ENCODE results near the gene TMIGD3.
A peak's percentile ranks its signal among the peaks of the same experiment; 100 is the strongest.

Gene TMIGD3

DNA sequence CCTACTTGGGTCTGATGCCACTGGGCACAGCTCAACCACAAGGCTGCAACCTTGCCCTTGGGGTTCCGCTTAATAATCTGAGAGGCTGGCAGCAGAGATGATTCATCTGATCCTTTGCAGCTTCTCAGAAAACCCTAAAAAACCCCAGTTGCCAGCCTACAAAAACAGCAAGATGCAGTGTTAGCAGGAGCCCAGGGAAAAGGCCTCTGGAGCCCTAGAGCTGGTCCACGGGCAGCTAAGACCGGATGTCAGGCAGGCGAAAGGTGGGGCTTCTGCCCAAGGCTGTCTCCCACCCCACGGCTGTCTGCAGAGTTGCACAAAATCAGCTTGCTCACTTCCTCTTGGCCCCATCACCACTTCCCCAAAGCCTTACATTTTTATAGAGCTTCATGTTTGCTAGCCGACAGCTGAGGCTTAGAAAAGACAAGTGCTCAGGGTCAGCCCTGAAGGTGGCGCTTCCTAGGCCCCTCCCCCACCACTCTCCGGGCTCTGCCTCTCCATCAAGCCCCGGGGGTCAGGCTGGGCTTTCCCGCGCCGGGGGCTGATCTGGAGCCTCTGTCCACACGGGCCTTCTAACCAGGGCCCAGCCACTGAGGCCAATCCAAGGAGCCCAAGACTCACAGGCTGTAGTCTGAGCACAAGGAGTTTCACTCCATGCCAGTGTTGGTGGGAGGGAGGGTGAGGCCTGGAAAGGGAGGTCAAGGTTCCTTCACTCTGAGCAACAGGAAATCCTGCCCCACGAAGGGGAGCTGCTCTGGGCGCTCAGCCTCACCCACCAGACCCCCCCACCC is 4.2 kb upstream of the TMIGD3 start:
- DNase-seq, result peak; percentile 57 to 58

DNA sequence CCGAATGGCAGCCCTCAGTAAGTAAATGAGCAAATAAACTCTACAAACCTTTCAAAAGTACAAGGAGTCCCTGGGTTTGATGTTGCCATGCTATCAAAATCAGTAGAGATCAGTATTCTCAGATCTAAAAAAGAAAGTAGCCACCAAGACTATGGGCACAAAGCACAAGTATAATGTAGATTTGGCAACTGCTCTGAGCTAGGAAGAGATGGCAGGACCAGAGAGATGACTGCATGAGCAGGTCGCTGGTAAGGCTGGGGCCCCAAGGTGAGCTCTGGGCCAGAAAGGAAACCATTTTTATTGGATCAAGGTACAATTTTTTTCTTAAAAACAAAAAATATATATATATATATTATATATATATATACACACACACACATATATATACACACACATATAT is 3.1 kb upstream of the TMIGD3 start:
- no peak for DNase-seq

DNA sequence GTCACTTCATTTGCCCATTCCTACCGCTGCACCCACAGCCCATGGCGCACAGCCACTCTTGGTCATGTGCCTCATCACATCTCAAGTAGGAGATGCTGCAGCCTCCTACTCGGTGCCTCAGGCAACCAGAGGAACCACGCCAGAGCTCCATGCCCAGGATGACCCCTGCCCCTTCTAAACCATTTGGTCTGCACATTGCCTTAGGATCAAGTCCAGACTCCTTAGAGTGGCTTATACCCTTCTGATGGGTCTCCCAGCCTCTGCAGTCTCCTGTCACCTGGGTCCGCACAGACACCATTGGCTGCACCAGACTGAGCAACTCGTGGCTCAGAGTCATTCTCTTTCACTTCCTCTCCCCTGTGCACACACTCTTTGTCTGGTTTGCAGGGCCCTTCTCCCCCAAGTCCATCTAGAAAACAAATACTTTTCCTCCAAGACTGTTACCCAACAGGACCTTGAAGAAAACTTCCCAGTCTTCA is 2.2 kb upstream of the TMIGD3 start:
- no peak for DNase-seq

DNA sequence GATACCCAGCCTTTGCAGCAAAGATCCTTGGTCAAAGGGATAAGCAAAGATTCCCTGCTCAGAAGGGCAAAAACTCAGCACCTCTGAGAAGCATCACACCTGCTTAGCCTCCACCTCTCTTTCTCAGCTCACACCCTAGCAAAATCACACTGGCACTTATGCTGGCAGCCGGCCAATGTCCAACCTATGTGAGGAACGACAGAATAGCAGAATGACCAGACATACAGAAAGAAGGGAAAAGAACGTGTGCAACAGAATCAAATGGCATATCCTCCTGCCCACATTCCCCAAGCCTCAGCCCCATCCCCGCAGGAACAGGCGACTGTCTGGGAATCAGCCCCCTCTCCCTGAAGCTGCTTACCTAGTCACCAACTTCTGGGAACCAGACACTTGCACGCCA is 664 bp upstream of the TMIGD3 start:
- no peak for DNase-seq

DNA sequence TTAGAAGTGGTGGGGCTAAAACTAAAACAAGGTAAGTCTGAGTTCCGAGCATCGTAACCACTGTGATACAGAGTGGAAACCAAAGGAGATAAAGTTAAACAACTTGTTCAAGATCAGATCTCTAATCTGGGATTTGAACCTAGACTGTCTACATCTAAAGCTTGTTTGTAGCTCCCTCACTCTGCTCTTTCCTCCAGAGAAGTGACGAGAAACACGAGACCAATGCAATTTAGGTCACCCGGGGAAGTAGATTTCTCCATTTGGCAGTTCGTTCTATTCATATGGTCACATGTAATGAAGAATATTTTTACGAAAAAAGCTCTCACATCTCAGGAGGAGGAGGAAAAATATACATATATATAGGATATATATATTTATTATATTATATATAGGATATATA is 1.8 kb downstream of the TMIGD3 start:
- no peak for DNase-seq

DNA sequence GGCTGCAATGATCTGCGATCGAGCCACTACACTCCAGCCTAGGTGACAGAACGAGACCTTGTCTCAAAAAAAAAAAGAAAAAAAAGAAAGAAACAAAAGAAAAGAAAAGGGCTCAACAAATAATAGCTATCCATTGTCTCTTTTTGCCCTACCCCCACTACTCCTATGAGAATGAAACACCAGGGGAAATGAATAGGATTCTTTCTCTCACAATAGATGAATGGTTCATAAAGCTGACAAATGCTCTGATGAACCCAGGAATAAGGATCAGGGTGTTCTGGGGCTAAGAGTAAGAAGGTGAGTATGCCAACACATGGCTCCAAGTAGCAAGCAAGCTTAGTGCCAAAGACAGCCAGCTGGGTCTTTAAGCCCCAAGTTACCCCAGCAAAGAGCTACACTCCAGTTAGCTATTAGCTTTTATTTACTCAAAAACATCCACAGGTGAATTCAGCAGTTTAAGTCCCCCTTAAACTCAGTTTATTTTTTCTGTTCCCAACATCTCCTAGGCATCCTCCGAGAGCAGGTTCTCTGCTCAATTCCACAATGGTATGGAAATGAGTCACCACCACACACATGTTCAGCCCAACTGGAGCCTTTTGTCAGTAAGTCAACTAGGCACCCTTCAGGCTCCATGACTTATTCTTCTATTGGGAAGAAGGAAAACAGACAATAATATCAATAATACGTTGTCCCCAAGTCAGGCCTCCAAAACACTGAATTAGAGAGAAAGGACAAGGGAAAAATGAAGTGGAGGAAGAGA is 4.2 kb downstream of the TMIGD3 start:
- no peak for DNase-seq

DNA sequence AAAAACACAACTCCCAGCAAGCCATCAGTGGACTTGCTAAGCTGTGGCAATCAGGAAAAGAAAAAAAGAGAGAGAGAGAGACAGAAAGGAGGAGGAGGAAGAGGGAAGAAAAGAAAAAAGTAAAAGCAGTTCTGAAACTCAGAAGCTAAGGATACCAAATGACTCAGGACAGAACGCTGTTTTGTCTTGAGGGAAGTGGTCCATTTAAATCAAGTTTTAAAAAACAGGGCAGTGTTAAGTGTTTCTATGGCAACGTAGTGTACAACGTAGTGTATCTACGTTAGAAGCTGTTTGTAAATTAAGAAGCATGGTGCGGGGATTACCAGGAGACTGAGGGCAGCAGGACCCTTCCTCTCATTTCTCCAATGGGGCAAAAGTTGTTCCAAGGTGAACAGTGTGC is 5.8 kb downstream of the TMIGD3 start:
- DNase-seq, result no peak

DNA sequence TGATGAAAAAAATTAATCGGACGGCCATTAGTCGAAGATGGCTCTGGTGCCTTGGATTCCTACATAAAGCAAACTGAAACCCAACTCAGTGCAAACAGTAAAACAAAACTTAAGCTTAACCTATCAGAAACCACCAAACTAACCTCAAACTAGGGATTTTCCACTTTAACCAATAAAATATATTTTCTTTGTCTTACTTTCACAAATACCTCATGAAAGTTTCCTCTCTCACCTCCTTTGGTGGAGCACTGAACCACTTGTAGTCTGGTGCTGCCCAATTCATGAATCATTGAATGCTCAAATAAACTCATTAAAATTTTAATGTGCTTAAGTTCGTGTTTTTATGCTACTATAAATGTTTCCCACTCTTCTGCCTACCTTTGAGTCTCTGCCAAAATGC is 7.0 kb downstream of the TMIGD3 start:
- DNase-seq, result no peak

DNA sequence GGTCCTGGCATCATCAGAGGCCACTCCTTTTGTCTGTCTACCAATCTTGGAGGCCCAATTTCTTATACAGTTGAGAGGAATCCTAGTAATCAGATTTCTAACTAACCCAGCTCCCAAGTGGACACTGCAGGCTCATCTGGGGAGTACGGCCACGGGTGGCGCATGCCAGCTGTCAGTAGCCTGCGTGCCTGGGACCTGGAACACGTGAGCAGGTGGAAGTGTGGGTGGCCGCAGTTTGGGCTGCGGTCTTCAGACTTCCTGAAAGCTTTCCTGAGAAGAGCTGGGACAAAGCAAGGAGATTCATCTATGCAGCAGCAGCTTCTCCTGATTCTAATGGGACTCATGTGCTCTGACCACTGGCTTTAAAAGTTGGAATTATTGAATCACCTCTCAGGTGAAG is 12.4 kb downstream of the TMIGD3 start:
- DNase-seq, result no peak

DNA sequence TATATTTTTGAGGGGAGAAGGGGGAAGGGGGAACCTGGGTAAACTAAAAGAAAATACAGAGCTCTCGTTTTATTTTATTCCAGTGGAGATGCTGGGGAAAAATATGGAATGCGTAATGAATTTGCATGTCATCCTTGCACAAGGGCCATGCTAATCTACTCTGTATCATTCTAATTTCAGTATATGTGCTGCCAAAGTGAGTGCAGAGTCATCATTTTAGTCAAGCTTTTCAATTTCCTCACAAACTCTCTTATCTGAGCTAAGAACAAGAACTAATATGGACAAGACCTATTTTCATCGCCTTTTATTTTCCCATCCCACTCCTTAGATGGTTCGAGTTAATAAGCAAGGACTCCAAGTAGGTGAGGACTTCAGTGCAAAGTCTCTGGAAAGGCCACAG is 13.2 kb downstream of the TMIGD3 start:
- DNase-seq, result no peak

DNA sequence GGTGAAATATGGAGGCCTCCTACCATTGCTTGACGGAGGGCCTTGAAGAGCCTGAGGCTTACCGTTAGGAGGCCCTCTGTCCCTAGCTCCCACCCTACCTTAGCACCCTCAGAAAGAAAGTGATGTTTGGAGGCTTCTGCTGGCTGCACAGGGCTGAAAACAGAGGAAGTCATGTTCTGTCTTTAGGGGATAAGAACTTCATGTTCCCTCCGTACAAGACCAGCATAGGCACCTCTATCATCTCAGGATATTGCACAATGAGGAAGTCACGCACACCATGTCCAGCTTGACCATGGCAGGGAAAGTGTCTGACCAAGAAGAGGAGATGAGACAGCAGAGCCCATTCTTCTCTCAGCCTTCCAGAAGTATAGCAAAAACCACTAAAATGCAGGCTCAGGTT is 13.8 kb downstream of the TMIGD3 start:
- DNase-seq, result no peak

DNA sequence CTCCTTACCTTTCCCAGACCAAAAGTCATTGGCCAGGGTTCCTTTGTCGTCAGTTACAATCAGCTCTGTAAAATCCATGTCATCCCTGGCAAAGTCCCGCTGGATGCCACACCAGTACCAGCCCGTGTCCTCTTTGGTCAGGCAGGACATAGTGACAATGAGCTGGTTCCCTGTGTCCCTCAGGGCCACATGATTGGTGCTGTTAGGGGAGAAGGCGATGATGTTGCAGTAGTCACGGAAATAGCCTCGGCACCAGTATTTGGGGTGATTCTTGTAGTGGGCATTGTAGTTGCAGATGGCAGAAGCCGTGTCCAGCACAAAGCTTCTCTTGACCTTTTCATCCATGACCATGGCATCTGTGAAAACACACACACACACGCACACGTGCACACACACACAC is 14.8 kb downstream of the TMIGD3 start:
- DNase-seq, result no peak

DNA sequence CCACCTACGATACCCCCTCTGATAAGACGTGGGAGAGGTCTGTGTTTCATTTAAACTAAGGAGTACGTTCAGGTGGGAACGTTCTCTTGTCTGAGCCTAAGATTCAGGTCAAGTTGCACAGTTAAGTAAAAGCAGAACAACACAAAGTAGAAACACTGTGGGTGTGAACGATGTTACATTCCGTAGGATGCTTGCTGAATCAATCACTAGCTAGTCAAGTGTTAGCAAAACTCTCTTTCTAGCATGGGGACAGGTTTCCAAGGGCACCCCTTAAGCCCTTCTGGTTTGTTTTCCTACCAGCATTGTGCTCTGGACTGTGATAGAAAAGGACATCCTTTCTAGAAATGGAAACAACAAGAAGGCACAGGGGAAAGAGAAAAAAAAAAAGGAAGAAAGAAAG is 16.3 kb downstream of the TMIGD3 start:
- DNase-seq, result no peak

DNA sequence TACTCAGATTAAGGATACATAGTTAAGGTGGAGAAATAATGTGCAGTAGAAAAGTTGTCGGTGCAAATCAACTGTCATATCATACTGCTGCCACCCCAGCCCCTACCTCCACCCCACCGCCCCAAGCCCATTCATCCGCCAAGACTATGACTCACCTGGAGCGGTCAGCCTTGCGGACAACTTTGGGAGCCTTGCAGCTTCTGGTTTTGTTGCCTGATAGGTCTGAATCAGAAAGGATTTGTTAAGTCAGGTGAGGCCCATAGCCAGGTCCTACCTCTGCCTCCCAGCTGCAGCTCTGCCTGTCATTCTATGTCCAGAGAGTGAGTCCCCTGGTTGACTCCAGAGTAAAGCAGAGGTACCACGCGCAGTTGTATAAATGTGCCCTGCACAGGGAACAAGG is 17.0 kb downstream of the TMIGD3 start:
- DNase-seq, result no peak

DNA sequence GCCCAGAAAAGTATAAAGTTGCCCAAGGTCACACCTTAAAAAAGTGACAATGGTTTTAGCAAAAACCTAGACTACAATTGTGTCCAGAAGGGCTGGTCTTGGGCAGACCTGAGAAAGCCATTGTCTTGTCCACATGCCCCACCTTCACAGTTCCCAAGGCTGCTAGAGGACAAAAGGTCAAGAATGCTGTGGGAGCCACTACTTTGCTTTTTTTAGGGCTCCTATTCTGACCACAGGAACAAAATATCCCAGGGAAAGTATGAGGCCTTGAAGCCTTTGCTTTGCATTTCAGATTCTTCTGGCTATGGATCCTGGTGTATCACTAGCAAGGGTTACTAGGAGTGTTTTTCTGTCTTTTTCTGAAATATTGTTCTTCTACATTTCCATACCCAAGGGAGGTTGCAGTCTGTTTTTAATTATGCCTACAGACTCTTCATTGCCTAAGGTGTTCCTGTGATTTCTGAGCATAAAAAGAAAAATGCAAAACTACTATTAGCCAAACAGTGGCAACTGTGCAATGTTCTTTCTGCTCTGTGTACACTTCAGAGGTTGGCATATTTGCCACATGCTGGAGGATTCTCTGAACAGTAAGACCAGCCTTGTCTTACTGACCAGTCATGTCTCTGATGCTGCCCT is 18.9 kb downstream of the TMIGD3 start:
- DNase-seq, result no peak

DNA sequence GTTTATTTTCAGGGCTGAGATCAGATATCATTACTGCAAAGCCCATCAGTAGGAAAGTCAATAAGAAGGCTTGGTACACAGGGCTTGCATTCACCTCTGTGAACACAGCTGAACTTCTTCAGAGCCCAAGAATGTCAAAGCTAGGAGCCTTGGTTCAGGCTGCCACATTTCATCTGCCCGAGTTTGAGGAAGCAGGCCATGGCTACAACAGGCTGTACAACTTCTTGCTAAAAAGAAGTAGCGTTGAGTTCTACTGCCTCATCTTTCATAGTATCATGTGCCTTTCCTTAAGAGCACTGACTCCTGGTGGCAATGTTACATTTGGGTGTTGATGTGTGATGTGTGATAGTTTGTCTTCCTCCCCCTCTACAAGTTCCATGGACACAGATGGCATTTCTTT is 19.6 kb downstream of the TMIGD3 start:
- DNase-seq, result no peak

DNA sequence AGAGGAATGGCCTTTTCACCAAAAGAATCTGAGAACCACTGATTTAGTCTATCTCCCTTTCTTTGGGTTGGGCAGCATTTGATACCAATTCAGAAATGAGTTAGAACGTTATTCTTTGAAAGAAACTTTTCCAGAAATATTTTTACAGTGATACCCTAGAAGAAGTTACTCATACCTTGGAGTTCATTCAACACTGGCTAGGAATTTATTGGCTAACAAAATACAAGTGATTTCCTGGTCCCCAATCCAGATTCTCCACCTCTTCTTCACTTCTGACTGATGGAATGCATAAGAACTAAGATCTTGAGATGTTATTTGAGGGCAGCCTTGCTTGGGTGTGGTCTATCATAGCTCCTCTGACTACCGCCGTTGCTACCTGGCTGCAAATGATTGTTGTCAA is 20.3 kb downstream of the TMIGD3 start:
- DNase-seq, result no peak

DNA sequence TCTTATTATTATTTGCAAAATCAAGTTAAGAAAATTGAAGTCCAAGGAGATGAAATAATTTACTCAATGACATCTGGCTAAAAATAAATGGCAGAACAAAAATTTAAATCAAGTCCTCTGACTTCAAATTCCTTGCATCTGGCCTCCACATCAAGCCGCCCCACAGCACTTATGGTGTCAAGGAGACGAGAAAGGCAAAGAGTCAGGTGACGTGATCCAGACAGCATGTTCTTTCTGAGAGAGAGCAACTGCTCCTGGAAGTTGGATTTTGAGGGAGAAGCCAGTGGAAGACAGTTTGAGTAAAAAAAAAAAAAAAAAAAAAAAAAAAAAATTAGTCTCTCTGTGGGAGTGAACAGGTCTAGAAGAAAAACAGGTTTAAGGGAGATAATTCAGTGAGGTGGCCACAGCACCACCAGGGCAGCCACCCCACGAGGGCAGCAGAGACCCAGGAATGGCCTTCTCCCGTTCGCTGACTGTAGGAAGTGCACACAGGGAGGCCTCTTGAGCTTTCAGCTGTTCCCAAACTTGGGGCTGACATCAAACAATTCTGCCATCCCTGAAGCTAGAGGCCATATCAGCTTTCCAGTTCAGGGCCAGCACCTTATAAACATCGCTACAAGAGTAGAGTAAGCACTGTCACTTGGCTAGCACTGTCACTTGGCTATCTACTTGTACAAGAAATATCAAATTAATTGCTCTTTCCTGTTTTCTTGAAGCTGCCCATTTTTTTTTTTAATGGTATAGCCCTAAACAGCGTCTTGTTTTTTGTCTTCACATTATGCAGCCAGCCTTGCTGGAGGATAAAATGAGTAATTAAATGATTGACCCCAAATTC is 21.8 kb downstream of the TMIGD3 start:
- peak; percentile 68 for DNase-seq

DNA sequence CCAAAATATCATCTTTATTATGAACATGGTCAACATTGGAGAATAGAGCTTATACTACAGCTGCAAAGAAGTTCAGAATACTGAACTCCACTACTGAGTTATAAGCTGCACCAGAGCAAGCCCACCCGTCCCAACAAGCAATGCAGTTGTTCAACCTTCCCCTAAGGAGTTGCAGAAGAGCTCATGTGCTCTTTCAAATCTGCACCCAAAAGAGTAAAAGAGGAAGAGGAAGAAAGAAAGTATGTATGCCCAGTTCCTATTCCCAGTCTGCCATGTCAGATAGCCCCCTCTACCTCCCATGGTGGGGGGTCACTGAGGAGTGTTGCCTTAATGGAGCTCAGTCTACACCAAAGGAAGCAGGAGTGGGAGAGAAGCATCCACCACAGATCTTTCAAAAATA is 22.8 kb downstream of the TMIGD3 start:
- no peak for DNase-seq

DNA sequence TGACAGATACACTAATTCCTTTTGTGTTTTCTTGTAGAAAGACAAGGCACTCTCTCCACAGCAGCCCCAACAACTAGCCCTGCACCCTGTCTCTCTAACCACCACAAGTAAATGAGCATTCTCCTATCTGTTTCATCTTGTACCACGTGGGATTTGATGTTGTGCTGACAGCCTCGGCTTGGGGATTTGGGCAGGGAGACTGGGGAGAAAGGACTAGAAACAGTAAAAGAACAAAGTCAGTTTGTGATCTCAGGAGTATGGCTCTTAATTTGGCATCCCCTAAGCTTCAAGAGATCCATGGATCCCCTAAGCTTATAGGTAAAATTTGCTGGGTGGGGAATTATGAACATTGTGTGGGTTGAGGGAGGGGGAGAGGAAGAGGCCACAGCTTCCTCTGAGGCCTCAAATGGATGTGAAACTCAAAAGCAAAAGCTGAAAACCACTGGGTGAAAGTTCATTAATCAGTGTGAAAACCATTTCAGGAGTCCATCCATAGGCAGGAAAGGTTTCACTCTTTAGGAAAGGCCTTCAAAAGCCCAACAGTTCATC is 26.6 kb downstream of the TMIGD3 start:
- DNase-seq, result peak; percentile 30 to 40

DNA sequence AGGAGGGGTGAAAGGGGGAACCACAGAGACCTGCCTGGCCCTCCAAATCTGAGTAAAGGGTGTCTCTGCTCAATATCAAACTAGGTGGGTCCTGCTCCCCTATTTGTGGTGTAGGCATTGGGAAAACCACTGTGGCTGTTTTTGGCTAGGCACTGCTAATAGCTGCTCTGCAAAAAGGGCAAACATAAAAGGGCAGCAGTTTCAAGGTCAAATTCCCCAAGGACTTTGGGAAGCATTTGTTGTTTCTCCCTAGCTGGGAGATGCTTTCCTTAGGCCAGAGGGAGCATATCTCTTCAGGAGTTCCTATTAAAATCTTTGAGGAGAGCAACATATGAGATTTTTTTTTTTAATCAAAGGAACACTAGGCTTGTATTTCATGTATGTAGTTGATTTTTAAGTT is 27.2 kb downstream of the TMIGD3 start:
- no peak for DNase-seq

DNA sequence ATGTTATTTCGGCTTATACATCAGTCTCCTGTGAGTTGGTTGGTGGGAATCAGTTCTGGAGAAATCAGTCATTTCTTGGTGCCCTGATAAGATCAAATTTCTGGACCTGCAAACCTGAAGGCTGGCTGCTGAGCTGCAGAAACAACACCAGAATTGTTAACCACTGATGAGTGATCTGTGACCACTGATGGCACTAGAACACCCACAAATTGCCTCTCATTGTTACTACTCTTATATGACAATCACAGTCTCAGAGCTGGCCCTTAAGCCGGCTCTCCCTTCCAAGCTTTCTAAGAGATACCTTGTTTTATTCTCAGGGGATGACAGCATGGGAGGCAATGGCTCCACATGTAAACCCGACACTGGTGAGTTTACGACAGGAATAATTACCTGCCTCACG is 27.7 kb downstream of the TMIGD3 start:
- peak; percentile 39 to 41 for DNase-seq

DNA sequence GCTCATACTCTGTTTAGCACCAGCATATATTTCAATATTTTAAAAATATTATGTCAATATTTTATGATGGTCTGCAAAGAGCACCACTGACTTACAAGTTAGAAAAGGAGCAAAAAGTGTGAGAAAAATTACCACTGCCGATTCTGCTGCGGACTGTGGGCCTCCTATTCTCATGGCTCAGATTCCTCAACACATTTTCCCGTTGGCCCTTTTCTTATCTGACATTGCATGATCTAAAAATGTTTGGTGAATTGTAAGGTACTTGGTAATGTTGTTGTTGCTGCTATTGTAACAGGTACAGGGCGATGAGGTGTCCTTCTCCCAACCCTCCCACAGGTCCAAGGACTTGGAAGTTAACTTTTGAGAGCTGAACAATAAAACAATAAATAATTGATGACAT is 28.9 kb downstream of the TMIGD3 start:
- DNase-seq, result no peak
